Neural cell (in vitro differentiated cells): Measurements from ENCODE around the gene MEOX1. TPM values are rescaled to one million over a fixed set of nuclear protein-coding genes. Genes with fewer than 3 reads are reported as not detected.

Experiments
- H2AFZ ChIP-seq: fragments of 200-600, 300-800 bp; sonication (generic), shearing (Covaris generic); 2 replicates; pipeline ENCODE4 v1.6.0; 2014; ENCODE audit warnings: low read depth, mild to moderate bottlenecking, antibody characterized with exemption, low read length, moderate library complexity
- H3F3A ChIP-seq: fragments of 200-600 bp; shearing (Covaris generic); 2 replicates; pipeline ENCODE4 v1.6.1; 2016; ENCODE audit warnings: mild to moderate bottlenecking, moderate library complexity, mixed read lengths, antibody characterized with exemption, low read length; ENCODE audit not compliant: insufficient read depth, poor library complexity, severe bottlenecking
- H3K27ac ChIP-seq: fragments of 200-600, 300-800 bp; sonication (generic), shearing (Covaris generic); 2 replicates; pipeline ENCODE4 v1.5.1; 2014; ENCODE audit warnings: mild to moderate bottlenecking, low read length, moderate library complexity
- H3K27me3 ChIP-seq: fragments of 300-800, 200-600 bp; sonication (generic), shearing (Covaris generic); 2 replicates; pipeline ENCODE4 v1.6.0; 2014; ENCODE audit warnings: mild to moderate bottlenecking, low read depth, low read length, moderate library complexity; ENCODE audit not compliant: insufficient read depth
- H3K36me3 ChIP-seq: fragments of 300-800, 200-600 bp; sonication (generic), shearing (Covaris generic); 2 replicates; pipeline ENCODE4 v1.5.1; 2014; ENCODE audit warnings: mild to moderate bottlenecking, antibody characterized with exemption, low read length, moderate library complexity; ENCODE audit not compliant: insufficient read depth
- H3K4me2 ChIP-seq: fragments of 300-800, 200-600 bp; sonication (generic), shearing (Covaris generic); 2 replicates; pipeline ENCODE4 v1.6.0; 2014; ENCODE audit warnings: mild to moderate bottlenecking, low read length
- H3K4me3 ChIP-seq: fragments of 300-800, 200-600 bp; sonication (generic), shearing (Covaris generic); 2 replicates; pipeline ENCODE4 v1.5.1; 2014; ENCODE audit warnings: mild to moderate bottlenecking, low read length, moderate library complexity
- H3K79me2 ChIP-seq: fragments of 200-600 bp; shearing (Covaris generic); replicated peaks from 2 replicates; pipeline ENCODE4 v1.6.0; 2014; ENCODE audit warnings: mild to moderate bottlenecking, low read length, moderate library complexity; ENCODE audit not compliant: insufficient read depth
- H3K9ac ChIP-seq: fragments of 300-800, 200-600 bp; sonication (generic), shearing (Covaris generic); 2 replicates; pipeline ENCODE4 v1.6.1; 2016; ENCODE audit warnings: mild to moderate bottlenecking, low read length, mixed read lengths
- H3K9me2 ChIP-seq: fragments of 200-600 bp; shearing (Covaris generic); 2 replicates; pipeline ENCODE4 v1.6.1; 2016; ENCODE audit warnings: mild to moderate bottlenecking, low read length, mixed read lengths; ENCODE audit not compliant: insufficient read depth
- H3K9me3 ChIP-seq: fragments of 200-600, 300-800 bp; sonication (generic), shearing (Covaris generic); 2 replicates; pipeline ENCODE4 v1.6.1; 2016; ENCODE audit warnings: mild to moderate bottlenecking, mixed run types, low read length, moderate library complexity, mixed read lengths
- H4K20me1 ChIP-seq: fragments of 200-600 bp; shearing (Covaris generic); 2 replicates; pipeline ENCODE4 v1.6.1; 2016; ENCODE audit warnings: mild to moderate bottlenecking, mixed run types; ENCODE audit not compliant: insufficient read depth
- EP300 ChIP-seq: fragments of 450-650 bp; conservative IDR thresholded peaks from 2 replicates; pipeline ENCODE4 v1.6.1; 2014; ENCODE audit warnings: antibody characterized with exemption, mild to moderate bottlenecking, moderate library complexity; ENCODE audit not compliant: poor library complexity, severe bottlenecking
- EZH2 ChIP-seq: fragments of 200-600, 300-800 bp; shearing (Covaris generic), sonication (generic); IDR thresholded peaks from 2 replicates; pipeline ENCODE4 v1.6.1; 2014; ENCODE audit warnings: antibody characterized with exemption, low read length, borderline replicate concordance, mild to moderate bottlenecking; ENCODE audit not compliant: insufficient read depth, poor library complexity, severe bottlenecking
- MXI1 ChIP-seq: fragments of 450-650 bp; conservative IDR thresholded peaks from 2 replicates; pipeline ENCODE4 v1.6.1; 2014; ENCODE audit warnings: antibody characterized with exemption, mild to moderate bottlenecking; ENCODE audit not compliant: poor library complexity, severe bottlenecking
- POLR2AphosphoS5 ChIP-seq: IDR thresholded peaks from 2 replicates; pipeline ENCODE4 v1.6.1; 2012
- RAD21 ChIP-seq: fragments of 450-650 bp; conservative IDR thresholded peaks from 2 replicates; pipeline ENCODE4 v1.6.1; 2014; ENCODE audit warnings: antibody characterized with exemption, mild to moderate bottlenecking, moderate library complexity
- SMC3 ChIP-seq: fragments of 450-650 bp; conservative IDR thresholded peaks from 2 replicates; pipeline ENCODE4 v1.6.1; 2014; ENCODE audit warnings: antibody characterized with exemption, mild to moderate bottlenecking, moderate library complexity; ENCODE audit not compliant: poor library complexity
- TAF1 ChIP-seq: IDR thresholded peaks from 2 replicates; pipeline ENCODE4 v1.6.1; 2012; ENCODE audit warnings: low read depth
- polyA plus RNA-seq: library from polyadenylated mRNA; depleted of rRNA; stranded (reverse); fragments of >200 nt; gene quantifications from 2 replicates; pipeline ENCODE4 v1.2.3, GENCODE V29; 2014
- TF ChIP-seq, protein P1 (sequence below): fragments of 450-650 bp; IDR thresholded peaks from 2 replicates; pipeline ENCODE4 v1.5.1; 2014; ENCODE audit warnings: antibody characterized with exemption, mild to moderate bottlenecking, moderate library complexity; ENCODE audit not compliant: poor library complexity, severe bottlenecking
- TF ChIP-seq, protein P2 (sequence below): IDR thresholded peaks from 2 replicates; pipeline ENCODE4 v1.6.1; 2012; ENCODE audit warnings: borderline replicate concordance

The MEOX1 gene
- polyA plus RNA-seq, 1 donor from 2014 or later: 0.50 TPM

GRCh38 chr17:43615330-43616028 lies 46.2 kb downstream of the MEOX1 start:
- TF ChIP-seq, protein P1, sequence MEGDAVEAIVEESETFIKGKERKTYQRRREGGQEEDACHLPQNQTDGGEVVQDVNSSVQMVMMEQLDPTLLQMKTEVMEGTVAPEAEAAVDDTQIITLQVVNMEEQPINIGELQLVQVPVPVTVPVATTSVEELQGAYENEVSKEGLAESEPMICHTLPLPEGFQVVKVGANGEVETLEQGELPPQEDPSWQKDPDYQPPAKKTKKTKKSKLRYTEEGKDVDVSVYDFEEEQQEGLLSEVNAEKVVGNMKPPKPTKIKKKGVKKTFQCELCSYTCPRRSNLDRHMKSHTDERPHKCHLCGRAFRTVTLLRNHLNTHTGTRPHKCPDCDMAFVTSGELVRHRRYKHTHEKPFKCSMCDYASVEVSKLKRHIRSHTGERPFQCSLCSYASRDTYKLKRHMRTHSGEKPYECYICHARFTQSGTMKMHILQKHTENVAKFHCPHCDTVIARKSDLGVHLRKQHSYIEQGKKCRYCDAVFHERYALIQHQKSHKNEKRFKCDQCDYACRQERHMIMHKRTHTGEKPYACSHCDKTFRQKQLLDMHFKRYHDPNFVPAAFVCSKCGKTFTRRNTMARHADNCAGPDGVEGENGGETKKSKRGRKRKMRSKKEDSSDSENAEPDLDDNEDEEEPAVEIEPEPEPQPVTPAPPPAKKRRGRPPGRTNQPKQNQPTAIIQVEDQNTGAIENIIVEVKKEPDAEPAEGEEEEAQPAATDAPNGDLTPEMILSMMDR: no peak
- TF ChIP-seq, protein P2, sequence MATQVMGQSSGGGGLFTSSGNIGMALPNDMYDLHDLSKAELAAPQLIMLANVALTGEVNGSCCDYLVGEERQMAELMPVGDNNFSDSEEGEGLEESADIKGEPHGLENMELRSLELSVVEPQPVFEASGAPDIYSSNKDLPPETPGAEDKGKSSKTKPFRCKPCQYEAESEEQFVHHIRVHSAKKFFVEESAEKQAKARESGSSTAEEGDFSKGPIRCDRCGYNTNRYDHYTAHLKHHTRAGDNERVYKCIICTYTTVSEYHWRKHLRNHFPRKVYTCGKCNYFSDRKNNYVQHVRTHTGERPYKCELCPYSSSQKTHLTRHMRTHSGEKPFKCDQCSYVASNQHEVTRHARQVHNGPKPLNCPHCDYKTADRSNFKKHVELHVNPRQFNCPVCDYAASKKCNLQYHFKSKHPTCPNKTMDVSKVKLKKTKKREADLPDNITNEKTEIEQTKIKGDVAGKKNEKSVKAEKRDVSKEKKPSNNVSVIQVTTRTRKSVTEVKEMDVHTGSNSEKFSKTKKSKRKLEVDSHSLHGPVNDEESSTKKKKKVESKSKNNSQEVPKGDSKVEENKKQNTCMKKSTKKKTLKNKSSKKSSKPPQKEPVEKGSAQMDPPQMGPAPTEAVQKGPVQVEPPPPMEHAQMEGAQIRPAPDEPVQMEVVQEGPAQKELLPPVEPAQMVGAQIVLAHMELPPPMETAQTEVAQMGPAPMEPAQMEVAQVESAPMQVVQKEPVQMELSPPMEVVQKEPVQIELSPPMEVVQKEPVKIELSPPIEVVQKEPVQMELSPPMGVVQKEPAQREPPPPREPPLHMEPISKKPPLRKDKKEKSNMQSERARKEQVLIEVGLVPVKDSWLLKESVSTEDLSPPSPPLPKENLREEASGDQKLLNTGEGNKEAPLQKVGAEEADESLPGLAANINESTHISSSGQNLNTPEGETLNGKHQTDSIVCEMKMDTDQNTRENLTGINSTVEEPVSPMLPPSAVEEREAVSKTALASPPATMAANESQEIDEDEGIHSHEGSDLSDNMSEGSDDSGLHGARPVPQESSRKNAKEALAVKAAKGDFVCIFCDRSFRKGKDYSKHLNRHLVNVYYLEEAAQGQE: no peak
- TF ChIP-seq EP300 (no peak), TAF1 (no peak), SMC3 (no peak), EZH2 (no peak), MXI1 (no peak), POLR2AphosphoS5 (no peak), RAD21 (no peak)
- no peaks in the 10 kb centered on the region for H4K20me1 ChIP-seq
- no peaks in the 10 kb centered on the region for H3K36me3 ChIP-seq
- no peaks in the 10 kb centered on the region for H3K9me2 ChIP-seq
- H3K9me3 ChIP-seq: no peaks in the 10 kb centered on the region
- no peaks in the 10 kb centered on the region for H3F3A ChIP-seq
- no peak overlapping the region for H2AFZ ChIP-seq
- H3K27me3 ChIP-seq: no peaks in the 10 kb centered on the region
- H3K79me2 ChIP-seq: no peaks in the 10 kb centered on the region
- no peak overlapping the region for H3K4me2 ChIP-seq
- H3K9ac ChIP-seq: no peak overlapping the region
- H3K27ac ChIP-seq: no peak overlapping the region
- H3K4me3 ChIP-seq: no peak overlapping the region

GRCh38 chr17:43614561-43614960 lies 47.2 kb downstream of the MEOX1 start:
- Histone ChIP-seq H2AFZ (no peak overlapping the region), H3K36me3 (no peaks in the 10 kb centered on the region), H3K9ac (no peak overlapping the region), H3K9me2 (no peaks in the 10 kb centered on the region), H3K27me3 (no peaks in the 10 kb centered on the region), H3K4me3 (no peak overlapping the region), H3K27ac (no peak overlapping the region), H4K20me1 (no peaks in the 10 kb centered on the region), H3F3A (no peaks in the 10 kb centered on the region), H3K4me2 (no peak overlapping the region), H3K79me2 (no peaks in the 10 kb centered on the region), H3K9me3 (no peaks in the 10 kb centered on the region)
- TF ChIP-seq EZH2 (no peak), EP300 (no peak), MXI1 (no peak), TAF1 (no peak), POLR2AphosphoS5 (no peak), SMC3 (no peak), RAD21 (no peak)
- TF ChIP-seq, protein P1: no peak
- TF ChIP-seq, protein P2: no peak
